Activated CD8-positive, alpha-beta memory T cell treated with anti-CD3 and anti-CD28 coated beads, Interleukin-2, amount 10 ng/mL, durations not matched to agents 7 days and 5 days (primary cell): ENCODE data around the gene OR5AL1. TPM values are rescaled to one million over a fixed set of nuclear protein-coding genes. Genes with fewer than 3 reads are reported as not detected.
"Not testable (repeated sequence)": the region's sequence is repeated elsewhere in the genome, so short reads cannot be mapped to it uniquely, and the experiment has no call there.

Source experiments
- ATAC-seq: fragments of 150-1000 bp; cut with Tn5 transposase; one replicate; pipeline ENCODE4 v1.10.0; 2021; ENCODE audit warnings: moderate library complexity
- CTCF ChIA-PET: fragments of 350-600 bp; sonication (Branson Sonifier 250); formaldehyde crosslinking; loops from one replicate; lab custom pipeline; 2021; ENCODE audit warnings: antibody characterized with exemption; lab: Charles Lee
- DNase-seq: peaks from one replicate; pipeline ENCODE4 v3.0.0-alpha.2; 2020
- H3K27ac Mint-ChIP-seq: one replicate; pipeline ENCODE4 v1.8.0; 2021; ENCODE audit warnings: mild to moderate bottlenecking, mixed read lengths
- H3K27me3 Mint-ChIP-seq: one replicate; pipeline ENCODE4 v1.8.0; 2021; ENCODE audit warnings: mixed read lengths
- H3K36me3 Mint-ChIP-seq: one replicate; pipeline ENCODE4 v1.8.0; 2021; ENCODE audit warnings: mild to moderate bottlenecking, mixed read lengths
- H3K4me1 Mint-ChIP-seq: one replicate; pipeline ENCODE4 v1.8.0; 2021; ENCODE audit warnings: mixed read lengths
- H3K4me3 Mint-ChIP-seq: one replicate; pipeline ENCODE4 v1.8.0; 2021; ENCODE audit warnings: mild to moderate bottlenecking, moderate library complexity, mixed read lengths
- H3K9me3 Mint-ChIP-seq: one replicate; pipeline ENCODE4 v1.8.0; 2022; ENCODE audit warnings: low read depth, mixed read lengths
- total RNA-seq, 2 experiments: library from RNA; stranded (reverse); gene quantifications; one replicate each; pipeline ENCODE4 v1.2.3, GENCODE V29; 2021

Gene OR5AL1
- not detected for total RNA-seq

DNA sequence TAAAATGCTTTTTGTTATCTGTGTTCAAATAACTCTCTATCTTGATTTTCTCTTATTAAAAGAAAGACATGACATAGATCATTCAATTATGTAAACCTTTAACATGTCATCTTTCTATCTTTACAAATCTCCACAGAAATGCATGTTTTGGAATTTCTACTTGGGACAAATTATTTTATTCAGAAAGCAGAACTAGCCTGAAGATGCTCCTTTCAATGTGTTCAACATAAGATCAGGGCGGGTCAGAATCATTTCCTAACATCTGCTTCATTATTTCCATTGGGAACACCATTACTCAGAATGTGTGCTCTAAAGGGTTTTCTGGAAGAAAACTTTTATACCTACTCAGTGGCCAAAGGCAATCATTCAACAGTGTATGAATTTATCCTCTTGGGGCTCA, at the start of gene OR5AL1:
OR5AL1 (plus strand) TSS at position 301 of the 400 bp plus-strand sequence.
- no peak within 1 kb of the TSS for H3K4me3 Mint-ChIP-seq
- no peak for ATAC-seq
- peaks cover 16% of the 10 kb centered on the region for H3K9me3 Mint-ChIP-seq
- no peaks in the 10 kb centered on the region for H3K27me3 Mint-ChIP-seq
- no peaks in the 10 kb centered on the region for H3K4me1 Mint-ChIP-seq
- no peaks in the 10 kb centered on the region for H3K36me3 Mint-ChIP-seq
- no peak within 1 kb of the TSS for H3K27ac Mint-ChIP-seq
- CTCF ChIA-PET, result no interaction called here
- no peak for DNase-seq

GRCh38 chr11:56375324-56375723, 37.2 kb upstream of the OR5AL1 start, which contains the start of gene OR8U1:
Gene OR8U1 (plus strand): TSS chr11:56375624. CDS start chr11:56375624, 0 bp downstream.
- CTCF ChIA-PET, result no interaction called here
- Mint-ChIP-seq H3K27ac (no peak within 1 kb of the TSS), H3K4me3 (no peak within 1 kb of the TSS), H3K4me1 (no peaks in the 10 kb centered on the region), H3K27me3 (no peaks in the 10 kb centered on the region), H3K36me3 (no peaks in the 10 kb centered on the region), H3K9me3 (peaks cover 10% of the 10 kb centered on the region)
- DNase-seq (no peak), ATAC-seq (no peak)

DNA sequence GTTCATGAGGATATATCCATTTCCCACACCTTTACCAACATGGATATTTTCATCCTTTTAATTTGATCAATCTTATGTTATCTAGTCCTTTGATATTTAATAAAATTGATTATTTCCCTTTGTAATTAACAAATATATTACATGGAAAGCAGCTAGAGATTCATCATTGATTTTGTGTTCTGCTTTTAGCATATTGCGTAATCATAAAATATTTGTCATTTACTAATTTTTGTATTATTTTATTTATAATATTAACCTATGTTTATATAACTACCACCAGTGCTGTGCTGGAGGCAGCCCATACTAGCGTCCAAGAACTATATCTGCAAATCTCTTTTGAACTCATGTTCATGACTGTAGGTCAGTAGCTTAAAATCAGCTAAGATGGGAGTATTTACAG, 32.4 kb upstream of the OR5AL1 start:
- ATAC-seq, result no peak
- CTCF ChIA-PET, result no interaction called here
- no peaks in the 10 kb centered on the region for H3K4me1 Mint-ChIP-seq
- H3K27me3 Mint-ChIP-seq, result no peaks in the 10 kb centered on the region
- H3K36me3 Mint-ChIP-seq, result no peaks in the 10 kb centered on the region
- no peak overlapping the region for H3K27ac Mint-ChIP-seq
- no peak overlapping the region for H3K4me3 Mint-ChIP-seq
- no peak for DNase-seq
- peaks cover 8% of the 10 kb centered on the region for H3K9me3 Mint-ChIP-seq

GRCh38 chr11:56394381-56394780, 18.1 kb upstream of the OR5AL1 start:
- CTCF ChIA-PET, result no interaction called here
- Mint-ChIP-seq H3K9me3 (peaks cover 9% of the 10 kb centered on the region), H3K4me1 (no peaks in the 10 kb centered on the region), H3K36me3 (no peaks in the 10 kb centered on the region), H3K27ac (no peak overlapping the region), H3K4me3 (no peak overlapping the region), H3K27me3 (no peaks in the 10 kb centered on the region)
- ATAC-seq (no peak), DNase-seq (no peak)

GRCh38 chr11:56396047-56396446, 16.4 kb upstream of the OR5AL1 start:
- no peaks in the 10 kb centered on the region for H3K36me3 Mint-ChIP-seq
- CTCF ChIA-PET, result no interaction called here
- H3K27ac Mint-ChIP-seq, result no peak overlapping the region
- peaks cover 9% of the 10 kb centered on the region for H3K9me3 Mint-ChIP-seq
- DNase-seq (no peak), ATAC-seq (no peak)
- H3K4me3 Mint-ChIP-seq, result no peak overlapping the region
- H3K4me1 Mint-ChIP-seq, result no peaks in the 10 kb centered on the region
- no peaks in the 10 kb centered on the region for H3K27me3 Mint-ChIP-seq

- ATAC-seq, H3K27ac Mint-ChIP-seq, CTCF ChIA-PET, H3K4me1 Mint-ChIP-seq, H3K4me3 Mint-ChIP-seq, DNase-seq, H3K27me3 Mint-ChIP-seq, H3K36me3 Mint-ChIP-seq: not testable (repeated sequence)
- H3K9me3 Mint-ChIP-seq, result peaks cover 20% of the 10 kb centered on the region
These were observed 10.5 kb upstream of the OR5AL1 start for GRCh38 chr11:56401858-56402461.

DNA sequence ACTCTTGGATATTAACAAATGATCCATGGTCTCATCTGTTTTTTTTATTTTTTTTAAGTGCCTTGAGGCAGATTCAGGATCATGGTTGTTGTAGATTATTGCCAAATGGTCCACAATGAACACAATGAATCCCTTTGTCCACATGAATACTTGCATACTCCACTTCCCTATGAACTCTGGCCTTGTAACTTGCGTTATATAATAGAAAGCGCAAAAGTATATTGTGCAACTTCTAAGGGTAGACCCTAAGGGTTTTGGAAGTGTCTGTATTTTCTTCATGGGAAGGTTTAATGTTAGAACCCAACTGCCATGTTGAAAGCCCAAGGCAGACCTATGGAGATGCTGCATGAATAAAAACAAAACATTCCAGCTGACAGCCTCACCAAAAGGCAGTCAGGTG, 8.1 kb upstream of the OR5AL1 start:
- CTCF ChIA-PET, result no interaction called here
- no peak overlapping the region for H3K27ac Mint-ChIP-seq
- no peak for ATAC-seq

DNA sequence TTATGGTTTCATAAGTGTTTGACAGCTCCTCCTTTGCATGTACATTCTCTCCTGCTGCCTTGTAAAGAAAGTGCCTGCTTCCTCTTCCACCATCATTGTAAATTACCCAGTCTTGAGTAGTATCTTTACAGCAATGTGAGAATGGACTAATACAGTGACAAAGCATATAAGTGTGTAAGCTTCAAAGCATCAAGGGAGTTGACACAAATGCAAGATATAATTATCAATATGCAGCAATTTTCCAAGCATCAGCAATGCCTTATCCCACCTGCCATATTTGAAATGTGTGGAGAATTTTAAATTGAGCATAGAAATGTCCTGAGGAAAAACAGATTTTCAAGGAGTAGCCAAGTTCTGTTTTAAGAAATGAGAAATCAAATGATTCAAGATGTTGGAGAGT, 1.7 kb upstream of the OR5AL1 start:
- DNase-seq, result no peak
- no peak for ATAC-seq
- Mint-ChIP-seq H3K36me3 (no peaks in the 10 kb centered on the region), H3K9me3 (peaks cover 14% of the 10 kb centered on the region), H3K27me3 (no peaks in the 10 kb centered on the region), H3K27ac (no peak overlapping the region), H3K4me3 (no peak overlapping the region), H3K4me1 (no peaks in the 10 kb centered on the region)
- CTCF ChIA-PET, result no interaction called here

More for the DNA sequence above, 8.1 kb upstream of the OR5AL1 start:
- Mint-ChIP-seq H3K4me1 (no peaks in the 10 kb centered on the region), H3K4me3 (no peak overlapping the region), H3K36me3 (no peaks in the 10 kb centered on the region), H3K9me3 (peaks cover 30% of the 10 kb centered on the region), H3K27me3 (no peaks in the 10 kb centered on the region)
- no peak for DNase-seq

- CTCF ChIA-PET, result no interaction called here
- Mint-ChIP-seq H3K36me3 (no peaks in the 10 kb centered on the region), H3K4me1 (no peaks in the 10 kb centered on the region), H3K9me3 (peaks cover 19% of the 10 kb centered on the region), H3K27ac (no peak overlapping the region), H3K27me3 (no peaks in the 10 kb centered on the region), H3K4me3 (no peak overlapping the region)
- DNase-seq (no peak), ATAC-seq (no peak)
These were observed 41.0 kb downstream of the OR5AL1 start for GRCh38 chr11:56453521-56453920.

GRCh38 chr11:56457076-56457475, 44.6 kb downstream of the OR5AL1 start:
- CTCF ChIA-PET, result no interaction called here
- Mint-ChIP-seq H3K36me3 (no peaks in the 10 kb centered on the region), H3K27me3 (no peaks in the 10 kb centered on the region), H3K4me3 (no peak overlapping the region), H3K27ac (no peak overlapping the region), H3K9me3 (peaks cover 7% of the 10 kb centered on the region), H3K4me1 (no peaks in the 10 kb centered on the region)
- no peak for DNase-seq
- no peak for ATAC-seq

Other genes with a start within 250 kb of the OR5AL1 start
- gene OR5J2, start 236.1 kb upstream of the OR5AL1 start, total RNA-seq, result not detected
- not detected for gene OR5T2, start 178.4 kb upstream of the OR5AL1 start, total RNA-seq
- not detected for gene OR5T3, start 160.4 kb upstream of the OR5AL1 start, total RNA-seq
- gene OR5T1, start 138.5 kb upstream of the OR5AL1 start, total RNA-seq, result not detected
- not detected for gene OR8H1, start 120.4 kb upstream of the OR5AL1 start, total RNA-seq
- not detected for gene OR8K3, start 97.6 kb upstream of the OR5AL1 start, total RNA-seq
- gene OR8K1, start 66.7 kb upstream of the OR5AL1 start, total RNA-seq, result not detected
- not detected for gene OR8J1, start 58.4 kb upstream of the OR5AL1 start, total RNA-seq
- gene OR8U1, start 37.1 kb upstream of the OR5AL1 start, total RNA-seq, result not detected
- gene OR5M3, start 60.7 kb downstream of the OR5AL1 start, total RNA-seq, result not detected
- gene OR5M8, start 78.7 kb downstream of the OR5AL1 start, total RNA-seq, result not detected
- not detected for gene OR5M11, start 130.6 kb downstream of the OR5AL1 start, total RNA-seq
- gene OR5M10, start 165.0 kb downstream of the OR5AL1 start, total RNA-seq, result not detected
- gene OR5M1, start 202.2 kb downstream of the OR5AL1 start, total RNA-seq, result not detected
- not detected for gene OR5AP2, start 229.7 kb downstream of the OR5AL1 start, total RNA-seq